ENCODE measurements around the gene PON1.

PON1 gene

DNA sequence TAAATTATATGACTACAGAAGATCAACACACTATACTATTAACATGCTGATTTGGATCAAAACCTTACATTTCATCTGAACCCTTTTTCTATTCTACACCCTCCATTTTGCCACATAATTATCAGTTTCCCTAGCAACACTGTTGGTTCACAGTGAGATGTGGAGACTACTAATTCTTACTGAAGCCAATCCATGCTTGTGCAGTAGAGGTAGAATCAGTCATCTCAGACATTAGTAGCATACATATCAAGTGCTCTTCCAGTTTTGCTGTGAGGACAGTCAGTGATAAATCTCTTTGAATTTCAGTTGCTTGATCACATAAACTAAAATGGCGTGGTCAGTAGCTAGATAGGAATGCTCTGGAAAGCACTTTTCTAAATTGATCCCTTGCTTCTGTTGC lies 70.3 kb downstream of the PON1 start:
- DNase-seq (ENCODE audit: low read depth) = no peak

DNA sequence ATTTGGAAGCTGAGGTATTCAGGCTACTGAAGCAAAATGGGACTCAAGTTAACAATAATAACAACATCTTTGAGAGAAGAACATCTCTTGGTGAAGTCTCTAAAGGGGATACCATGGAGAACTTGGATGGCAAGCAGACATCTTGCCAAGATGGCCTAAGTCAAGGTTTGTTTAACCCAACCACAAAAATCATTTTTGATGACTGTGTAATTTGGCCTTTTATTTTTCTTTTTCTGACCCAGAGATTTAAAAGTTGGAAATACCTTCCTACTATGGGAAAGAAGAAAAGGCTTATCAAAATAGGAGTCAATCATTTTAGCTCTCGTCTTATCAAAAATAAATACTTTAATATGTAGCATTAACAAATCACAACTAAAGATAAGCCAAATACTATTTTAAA lies 72.4 kb downstream of the PON1 start:
- DNase-seq (ENCODE audit: low read depth) = no peak

GRCh38 chr7:95250571-95250970 lies 73.8 kb downstream of the PON1 start:
- DNase-seq (ENCODE audit: low read depth) = no peak

Data from activated T-helper 9 cell treated with anti-CD3 and anti-CD28 coated beads, Interleukin-2, amount 50 U/mL, for 16 hours (primary cell).